8988T (cell line): ENCODE data around the gene CABLES1.
A peak's percentile ranks its signal among the peaks of the same experiment; 100 is the strongest.
"Not testable (repeated sequence)": the region's sequence is repeated elsewhere in the genome, so short reads cannot be mapped to it uniquely, and the experiment has no call there.

Experiments
- DNase-seq: peaks from one replicate; pipeline ENCODE4 v3.0.0; 2011

CABLES1 gene

DNA sequence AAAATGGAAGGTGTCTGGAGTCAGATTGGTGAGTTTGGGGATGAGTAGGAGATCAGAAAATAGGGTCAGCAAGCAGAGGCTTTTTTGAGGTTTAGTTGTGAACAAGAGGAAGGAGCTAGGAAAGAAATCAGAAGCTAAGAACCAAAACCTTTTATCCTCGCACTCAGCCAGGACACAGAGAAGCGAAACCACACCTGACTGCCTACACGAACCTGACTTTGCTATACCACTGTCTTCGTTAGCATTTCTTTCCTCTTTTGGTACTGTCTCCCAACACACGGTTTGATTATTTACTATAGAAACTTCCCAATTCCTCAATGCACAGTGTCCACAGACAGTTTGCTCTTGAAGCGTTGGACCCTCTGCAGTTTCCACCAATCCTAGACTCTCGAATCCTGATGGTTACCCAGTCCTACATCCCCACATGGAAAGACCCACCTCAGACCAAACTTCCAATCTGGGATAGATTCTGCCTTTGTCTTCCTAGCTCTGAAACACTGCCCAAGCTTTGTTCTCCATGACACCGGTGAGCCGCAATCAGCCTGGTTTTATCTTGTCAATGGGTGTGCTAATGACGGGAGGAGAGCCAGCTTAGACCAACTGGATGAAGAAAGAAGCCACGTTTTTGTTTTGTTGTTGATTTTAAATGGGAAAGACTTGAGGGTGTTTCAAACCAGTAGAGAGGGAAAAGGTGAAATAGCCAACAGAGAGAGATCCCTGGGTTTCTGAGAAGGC, 137.4 kb downstream of the CABLES1 start:
- DNase-seq: no peak

DNA sequence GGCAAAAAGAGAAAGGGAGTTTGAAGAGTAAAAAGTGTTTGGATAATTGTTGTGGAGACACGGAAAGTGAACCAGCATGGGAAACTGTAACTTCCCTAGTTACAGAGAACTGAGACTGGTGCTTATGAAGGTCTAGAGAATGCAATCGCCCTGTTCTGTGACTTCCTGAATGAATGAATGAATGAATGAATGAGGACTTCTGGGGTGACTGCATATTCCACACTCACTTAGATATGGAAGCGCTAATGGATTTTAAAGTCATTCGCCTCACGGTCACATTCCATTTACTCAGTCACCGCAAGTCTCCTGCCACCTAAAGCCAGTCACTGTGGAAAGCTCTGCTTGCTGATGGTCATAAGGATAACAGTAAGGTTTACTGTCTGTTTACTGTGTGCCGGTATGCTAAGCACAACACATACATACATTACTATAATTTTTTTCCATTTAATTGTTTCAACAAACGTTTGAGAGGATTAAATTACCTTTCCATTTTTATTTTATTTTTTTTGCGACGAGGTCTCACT, 138.2 kb downstream of the CABLES1 start:
- DNase-seq: no peak

DNA sequence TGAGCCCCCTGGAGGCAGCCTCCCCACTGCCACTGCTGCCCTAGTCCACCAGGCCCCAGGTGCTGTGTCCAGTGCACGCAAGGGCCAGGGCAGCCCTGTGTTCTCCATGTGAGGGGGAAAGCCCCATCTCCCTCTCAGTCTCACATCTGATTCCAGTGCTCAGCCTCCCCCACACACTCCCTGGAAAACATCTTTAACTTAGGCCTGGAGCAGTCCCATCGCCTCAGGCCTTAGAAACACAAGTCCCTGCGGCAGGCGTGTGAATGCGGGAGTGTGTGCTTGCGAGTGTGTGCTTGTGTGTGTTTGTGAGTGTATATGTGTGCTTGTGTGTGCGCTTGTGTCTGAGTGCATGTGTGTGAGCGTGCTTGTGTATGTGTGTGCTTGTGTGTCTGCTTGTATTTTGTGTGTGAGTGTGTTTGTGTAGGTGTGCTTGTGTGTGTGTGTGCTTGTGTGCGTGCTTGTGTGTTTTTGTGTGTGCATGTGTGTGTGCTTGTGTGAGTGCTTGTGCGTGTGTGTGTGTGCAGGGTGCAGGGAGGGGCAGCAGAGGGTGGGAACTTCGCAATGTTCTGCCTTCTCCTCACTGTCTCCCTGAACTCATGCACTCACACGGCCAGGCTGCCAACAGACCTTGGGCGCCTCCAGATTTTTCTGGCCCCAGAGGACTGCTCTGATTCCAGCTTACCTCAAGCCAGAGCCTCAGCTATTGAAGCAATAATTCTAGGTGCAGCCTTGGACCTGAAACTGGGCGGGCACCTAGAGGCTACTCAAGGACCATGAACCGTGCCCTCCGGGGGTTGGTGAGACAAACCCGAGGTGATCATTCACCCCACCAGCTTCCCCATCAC, 139.6 kb downstream of the CABLES1 start:
- no peak for DNase-seq

DNA sequence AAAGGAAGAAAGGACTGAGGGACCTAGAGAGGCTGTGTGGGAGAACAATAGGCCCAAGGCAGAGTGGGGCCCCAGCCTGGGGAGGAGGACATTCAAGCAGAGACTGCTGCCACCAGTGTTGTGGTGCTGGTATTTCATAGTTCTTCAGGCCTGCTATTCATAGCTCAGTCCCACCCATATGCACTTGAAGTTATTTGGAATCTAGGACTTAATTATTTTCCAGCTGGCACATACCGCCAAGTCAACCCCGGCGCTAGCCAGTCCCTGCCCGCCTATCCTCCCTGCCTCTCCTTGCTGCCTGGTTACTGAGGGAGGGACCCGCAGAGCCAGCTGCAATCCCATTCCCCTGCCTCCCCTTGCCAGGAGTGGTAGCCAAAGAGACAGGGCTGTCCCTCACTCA, 141.2 kb downstream of the CABLES1 start:
- DNase-seq: no peak

DNA sequence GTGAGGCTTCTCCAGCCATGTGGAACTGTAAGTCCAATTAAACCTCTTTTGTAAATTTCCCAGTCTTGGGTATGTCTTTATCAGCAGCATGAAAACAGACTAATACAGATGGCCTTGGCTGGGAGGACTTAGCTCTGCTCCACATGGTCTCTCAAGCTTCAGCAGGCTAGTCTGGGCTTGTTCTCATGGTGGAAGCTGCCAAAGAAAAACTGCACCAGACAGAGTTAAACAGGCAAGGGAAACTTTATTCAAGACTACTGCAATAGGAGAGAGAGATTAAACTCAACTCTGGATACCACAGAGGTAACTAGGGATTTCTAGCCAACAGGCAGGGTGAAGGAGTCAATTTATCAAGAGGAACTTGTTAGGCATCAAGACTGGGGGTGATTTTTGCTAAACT, 142.1 kb downstream of the CABLES1 start:
- no peak for DNase-seq

DNA sequence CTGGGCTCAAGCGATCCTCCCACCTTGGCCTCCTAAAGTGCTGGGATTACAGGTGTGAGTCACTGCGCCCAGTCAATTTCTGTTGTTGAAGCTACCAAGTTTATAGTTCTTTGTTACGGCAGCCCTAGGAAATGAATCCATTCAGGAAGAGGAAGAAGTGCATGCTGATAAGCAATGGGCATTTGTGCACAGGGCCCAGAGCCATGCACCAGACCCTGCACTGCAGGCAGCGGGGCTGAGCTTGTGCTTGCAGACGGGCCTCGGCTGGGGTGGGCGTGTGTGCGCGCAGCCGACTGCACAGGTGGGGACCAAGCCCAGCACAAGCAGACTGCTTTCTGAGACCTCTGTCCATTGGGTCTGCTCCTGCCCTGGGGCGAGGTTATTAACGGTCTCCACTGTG, 144.6 kb downstream of the CABLES1 start:
- no peak for DNase-seq

DNA sequence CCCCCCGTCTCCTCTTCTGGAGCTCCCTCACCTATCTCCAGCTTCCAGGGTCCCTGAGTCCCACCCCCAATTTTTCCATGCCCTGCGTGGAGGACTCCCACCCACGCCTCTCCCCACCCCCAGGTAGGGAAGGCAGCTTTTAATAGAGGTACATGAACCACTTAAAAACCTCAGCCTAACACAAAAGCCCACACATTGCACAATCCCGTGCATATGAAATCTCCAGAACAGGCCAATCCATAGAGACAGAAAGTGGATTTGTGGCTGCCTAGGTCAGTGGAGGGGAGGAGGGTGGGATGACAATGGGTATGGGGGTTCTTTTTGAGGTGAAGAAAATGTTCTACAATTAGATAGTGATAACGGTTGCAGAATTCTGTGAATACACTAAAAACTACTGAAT, 145.6 kb downstream of the CABLES1 start:
- DNase-seq: no peak

DNA sequence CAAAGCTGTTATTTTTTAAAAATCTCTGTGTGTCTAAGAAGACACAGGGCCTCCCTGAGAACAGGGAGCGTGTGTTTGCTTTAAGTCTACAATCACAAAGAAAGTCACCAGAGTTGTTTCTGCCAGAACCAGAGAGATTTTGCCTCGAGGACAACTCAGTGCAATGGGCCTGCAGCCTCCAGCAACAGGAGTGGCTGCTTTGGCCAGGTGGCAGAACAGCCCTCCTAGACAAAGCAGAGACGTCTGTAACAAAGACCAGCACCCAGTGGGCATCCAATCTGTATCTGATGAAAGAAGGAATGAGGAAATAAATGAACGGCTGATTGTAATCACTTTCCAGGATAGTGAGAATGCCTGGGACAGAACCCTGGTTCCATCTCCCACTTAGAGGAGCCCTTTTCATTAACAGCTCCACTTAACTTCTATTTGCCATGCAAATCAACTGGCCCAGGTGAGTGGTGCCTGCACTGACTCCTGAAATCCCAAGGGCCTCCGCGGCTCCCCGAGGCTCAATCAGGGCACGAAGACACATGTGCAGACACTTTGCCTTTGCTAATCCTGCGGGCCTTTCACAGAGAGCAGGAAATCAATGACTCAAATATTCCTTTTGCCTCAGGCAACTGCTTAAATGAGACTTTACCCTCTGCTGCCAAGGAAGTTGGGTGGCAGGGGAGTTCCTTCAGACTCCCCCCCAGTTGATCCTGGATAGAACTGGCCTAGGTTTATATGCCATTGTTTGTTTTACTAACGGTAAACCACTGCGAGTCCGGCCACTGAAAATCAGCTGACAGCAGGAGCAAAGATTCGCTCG, 146.5 kb downstream of the CABLES1 start:
- DNase-seq: peak; percentile 67

DNA sequence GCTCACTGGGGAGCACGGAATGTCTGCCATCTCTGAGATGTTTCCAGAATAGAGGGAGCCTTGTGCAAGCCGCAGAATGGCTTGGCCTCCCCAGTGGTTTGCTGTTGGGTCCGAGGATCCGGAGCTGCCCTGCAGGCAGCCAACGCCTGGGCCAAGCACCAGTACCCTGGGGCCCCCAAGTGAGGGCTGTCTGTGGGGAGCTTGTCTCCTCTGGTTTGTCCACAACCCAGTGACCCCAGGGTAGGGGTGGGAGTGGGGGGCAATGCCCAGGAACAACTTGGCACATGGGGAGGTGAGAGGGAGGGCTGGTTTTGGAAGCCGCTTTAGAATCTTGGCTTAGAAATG, 147.1 kb downstream of the CABLES1 start:
- no peak for DNase-seq

DNA sequence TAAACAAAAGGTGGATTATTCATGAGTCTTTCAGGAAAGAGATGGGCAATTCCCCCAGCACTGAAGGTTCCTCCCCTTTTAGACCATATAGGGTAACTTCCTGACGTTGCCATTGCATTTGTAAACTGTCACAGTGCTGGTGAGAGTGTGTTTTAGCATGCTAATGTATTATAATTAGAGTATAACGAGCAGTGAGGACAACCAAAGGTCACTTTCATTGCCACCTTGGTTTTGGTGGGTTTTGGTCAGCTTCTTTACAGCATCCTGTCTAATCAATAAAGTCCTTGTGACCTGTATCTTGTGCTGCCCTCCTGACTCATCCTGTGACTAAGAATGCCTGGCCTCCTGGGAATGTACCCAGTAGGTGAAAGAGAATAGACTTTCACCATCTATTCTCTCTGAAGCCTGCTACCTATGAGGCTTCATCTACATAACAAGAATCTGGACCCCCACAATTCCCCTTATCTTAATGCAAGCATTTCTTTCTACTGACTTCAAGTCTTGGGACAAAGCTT, 148.7 kb downstream of the CABLES1 start:
- peak; percentile 86 for DNase-seq

DNA sequence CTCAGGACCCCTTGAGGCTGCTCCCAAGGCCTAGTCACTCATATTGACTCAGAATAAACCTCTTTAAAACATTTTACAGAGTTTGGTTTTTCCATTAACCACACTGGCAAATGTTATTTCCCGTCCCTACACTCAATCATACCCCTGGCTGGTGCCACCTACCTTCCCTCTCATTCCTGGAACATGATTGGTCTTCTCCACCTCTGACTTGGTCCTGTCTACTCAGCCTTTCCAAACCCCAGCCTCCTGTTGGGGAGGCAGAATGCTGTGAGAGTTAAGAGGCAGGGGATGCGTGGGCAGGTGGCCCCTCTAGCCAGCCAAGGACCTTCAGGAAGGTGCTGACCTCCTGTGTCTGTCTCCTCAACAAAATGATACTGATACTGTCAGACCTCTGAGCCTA, 149.3 kb downstream of the CABLES1 start:
- DNase-seq: no peak

DNA sequence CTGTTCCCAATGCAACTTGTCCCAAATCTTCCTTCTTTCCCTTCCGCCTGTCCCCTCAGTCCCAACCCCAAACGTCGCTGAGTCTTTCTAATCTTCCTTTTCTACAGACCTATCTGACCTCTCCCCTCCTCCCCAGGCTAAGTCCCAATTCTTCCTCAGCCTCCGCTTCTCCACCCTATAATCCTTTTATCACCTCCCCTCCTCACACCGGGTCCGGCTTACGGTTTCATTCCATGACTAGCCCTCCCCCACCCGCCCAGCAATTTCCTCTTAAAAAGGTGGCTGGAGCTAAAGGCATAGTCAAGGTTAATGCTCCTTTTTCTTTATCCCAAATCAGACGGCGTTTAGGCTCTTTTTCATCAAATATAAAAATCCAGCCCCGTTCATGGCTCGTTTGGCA, 150.3 kb downstream of the CABLES1 start:
- not testable (repeated sequence) for DNase-seq

DNA sequence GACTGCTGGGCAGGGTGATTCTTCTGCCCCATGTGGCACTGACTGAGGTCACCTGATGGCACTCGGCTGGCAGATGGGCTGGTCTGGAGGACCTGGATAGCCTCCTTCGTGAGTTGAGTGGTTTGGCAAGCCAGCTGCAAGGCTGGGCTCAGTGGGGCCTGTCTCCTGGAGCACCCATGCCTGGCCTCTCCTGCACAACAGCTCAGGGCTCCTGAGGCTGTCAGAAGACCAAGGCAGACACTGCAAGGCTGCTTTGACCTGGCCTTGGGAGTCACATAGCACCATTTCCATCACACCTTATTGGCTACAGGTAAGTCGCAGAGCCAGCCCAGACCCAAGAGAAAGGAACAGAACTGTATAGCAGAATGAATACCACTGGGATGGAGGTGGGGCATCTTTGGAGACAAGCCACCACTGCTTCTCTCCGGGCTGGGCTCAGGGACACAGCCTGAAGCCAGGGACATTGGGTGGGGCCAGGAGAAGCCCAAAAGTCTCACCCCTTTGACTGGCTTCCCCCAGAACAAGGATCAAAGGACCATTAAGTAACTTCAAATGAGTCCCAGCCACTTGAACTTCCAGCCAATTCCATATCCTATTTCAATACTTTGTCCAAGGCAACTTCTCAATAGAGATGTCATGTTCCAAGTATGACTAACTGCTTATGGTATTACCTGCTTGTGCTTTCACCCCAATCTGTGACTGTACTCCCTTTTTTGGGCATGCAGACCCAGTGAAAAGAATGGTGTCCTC, 156.3 kb downstream of the CABLES1 start:
- DNase-seq: no peak

DNA sequence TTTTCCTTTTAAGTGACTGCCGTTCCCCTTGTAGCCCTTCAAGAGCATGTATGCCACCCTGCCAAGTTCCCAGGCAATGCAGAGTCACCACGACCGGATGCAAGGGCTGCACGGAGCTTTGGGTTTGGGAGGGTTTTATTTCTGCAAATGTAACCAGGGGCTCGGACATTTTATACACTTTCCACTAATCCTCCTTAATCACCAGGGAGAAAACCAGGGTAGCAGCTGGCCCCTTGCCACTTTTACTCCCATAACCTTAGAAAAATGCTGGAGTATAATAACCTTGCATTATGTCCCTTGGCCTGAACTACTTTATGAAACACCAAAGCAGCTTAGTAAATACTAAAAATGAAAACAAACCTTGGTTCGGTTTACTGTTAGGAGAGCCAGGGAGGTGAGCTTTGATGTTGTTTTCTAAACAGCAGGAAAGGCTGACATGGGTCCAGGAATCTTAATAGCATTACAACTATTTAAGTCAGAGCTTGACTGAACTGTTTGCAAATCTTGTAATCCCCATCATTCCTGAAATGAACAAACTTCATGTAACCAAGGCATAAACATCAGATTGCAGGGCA, 165.0 kb downstream of the CABLES1 start:
- DNase-seq: no peak

DNA sequence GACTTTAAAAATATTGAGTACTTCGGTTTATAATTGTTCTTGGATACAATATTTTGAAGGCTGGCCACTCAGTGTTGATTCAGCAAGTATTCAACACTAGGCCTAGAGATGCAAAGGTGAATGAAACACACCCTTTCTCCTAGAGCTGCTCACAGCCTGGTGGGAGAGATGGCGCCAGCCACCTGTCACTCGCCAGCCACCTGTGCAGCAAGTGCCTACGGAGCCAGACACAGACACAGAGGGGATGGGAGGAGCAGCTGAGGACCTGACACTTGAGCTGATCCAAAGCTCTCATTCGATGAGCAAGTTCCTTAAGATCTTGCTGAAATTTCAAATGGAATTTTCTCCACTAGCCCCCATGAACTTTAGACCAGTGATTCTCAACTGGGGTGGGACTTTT, 166.7 kb downstream of the CABLES1 start:
- DNase-seq: no peak

DNA sequence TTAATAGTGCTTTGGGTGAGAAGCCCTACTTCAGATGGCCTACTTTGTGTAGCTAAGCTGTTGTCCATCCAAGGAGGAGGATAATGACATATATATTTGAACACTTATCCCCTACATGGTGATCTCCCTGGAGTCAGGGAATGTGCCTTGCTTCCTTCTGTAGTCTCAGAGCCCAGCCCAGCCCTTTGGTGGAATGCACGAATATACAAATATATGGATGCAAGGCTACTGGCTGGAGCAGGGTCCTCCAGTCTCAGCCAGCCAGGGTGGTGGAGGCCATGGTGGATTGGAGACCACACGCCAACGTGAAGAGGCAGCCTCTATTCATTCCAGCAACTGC, 167.2 kb downstream of the CABLES1 start:
- DNase-seq: no peak

DNA sequence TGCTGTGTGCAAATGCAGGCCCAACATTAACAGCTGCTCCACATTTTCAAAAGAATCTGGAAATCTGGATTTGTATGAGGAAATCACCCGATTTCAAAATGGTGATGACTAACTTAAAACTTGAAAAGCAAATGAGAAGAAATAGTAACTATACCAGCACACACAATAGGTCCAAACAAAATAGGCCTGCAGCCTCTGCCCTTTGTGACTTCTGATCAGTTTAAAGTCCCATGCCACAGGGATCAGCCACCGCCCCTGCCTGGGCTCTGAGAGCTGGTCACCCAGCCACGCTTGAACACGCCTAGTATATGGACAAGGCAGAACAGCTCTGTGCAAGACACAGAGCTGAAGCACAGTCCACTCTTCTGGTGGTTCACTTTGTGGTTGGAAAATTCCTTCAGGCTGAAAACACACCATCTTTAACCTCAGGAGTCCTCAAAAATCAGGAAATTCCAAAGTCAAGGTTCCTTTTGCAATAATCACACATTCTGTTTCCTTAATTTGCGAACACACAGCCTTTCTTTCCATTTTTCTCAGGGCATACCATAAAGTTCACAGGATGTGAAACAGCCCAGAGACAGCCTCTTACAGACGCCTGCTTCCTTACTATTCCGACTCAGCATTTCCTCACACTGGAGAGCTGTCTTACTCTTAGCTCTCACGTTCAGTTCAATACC, 167.7 kb downstream of the CABLES1 start:
- DNase-seq: no peak

DNA sequence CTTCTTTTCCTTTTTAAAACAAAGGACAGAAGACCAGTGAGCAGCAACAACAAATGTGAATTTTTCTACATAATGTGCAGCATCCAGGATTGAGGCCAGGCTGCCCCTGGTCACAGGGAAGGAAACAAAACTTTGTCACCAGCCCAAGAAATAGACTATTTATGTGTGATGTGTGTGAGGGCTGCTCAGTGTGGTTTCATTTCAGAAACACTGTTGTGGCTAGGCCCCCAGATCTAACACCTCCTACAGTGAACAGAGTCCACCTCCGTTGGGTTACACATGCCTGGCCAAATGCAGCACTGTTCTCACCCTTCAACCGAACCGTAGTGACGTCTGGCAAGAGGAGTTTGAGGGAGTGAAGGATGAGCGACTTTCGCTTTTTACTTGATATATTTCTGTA, 171.5 kb downstream of the CABLES1 start:
- DNase-seq: no peak

DNA sequence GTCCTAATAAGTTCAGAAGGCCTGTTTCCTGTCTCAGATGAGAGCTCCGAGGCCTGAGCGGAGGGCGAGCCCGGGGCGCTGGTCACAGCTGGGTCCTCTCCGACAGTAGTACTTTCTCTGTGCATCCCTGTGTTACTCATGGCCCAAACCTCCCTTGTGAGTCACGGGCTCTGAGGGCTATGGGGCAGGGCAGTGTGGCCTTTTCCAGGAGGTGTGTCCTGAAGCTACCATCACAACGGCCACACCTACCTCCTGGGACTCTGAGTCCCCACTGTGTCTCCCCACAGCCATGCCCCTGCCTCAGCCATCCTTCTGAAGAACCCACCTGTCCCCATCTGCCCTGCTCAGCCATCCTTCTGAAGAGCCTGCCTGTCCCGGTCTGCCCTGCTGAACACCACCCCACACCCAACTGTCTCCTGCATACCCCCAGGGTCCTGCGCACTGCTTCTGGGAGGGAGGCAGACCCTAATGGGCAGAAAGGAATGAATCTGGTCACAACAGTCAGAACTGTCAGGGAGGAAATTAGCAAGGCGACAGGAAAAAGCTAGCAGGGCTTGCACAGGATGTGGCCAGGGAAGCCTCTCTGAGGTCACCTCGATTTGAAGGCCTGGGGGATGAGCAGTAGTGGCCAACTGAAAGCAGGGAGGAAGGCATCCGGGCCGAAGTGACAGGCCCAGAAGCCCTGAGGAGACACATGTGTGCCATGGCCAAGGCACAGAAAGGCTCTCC, 172.4 kb downstream of the CABLES1 start:
- peak; percentile 72 for DNase-seq
